K562 (cell line): Measurements from ENCODE around the gene KIF21A. TPM values are rescaled to one million over a fixed set of nuclear protein-coding genes. Genes with fewer than 3 reads are reported as not detected.

Experiments
- BMI1 ChIP-seq: fragments of 150-350 bp; IDR thresholded peaks from 2 replicates; pipeline ENCODE4 v1.6.1; 2014; ENCODE audit warnings: low read length
- CHD4 ChIP-seq: fragments of 200-600 bp; sonication (generic); IDR thresholded peaks from 3 replicates; pipeline ENCODE4 v1.6.1; 2012; ENCODE audit warnings: low read depth, mild to moderate bottlenecking, mixed read lengths, low read length, inconsistent platforms; ENCODE audit not compliant: insufficient read depth, insufficient replicate concordance, poor library complexity, severe bottlenecking
- EGR1 ChIP-seq: fragments of 450-650 bp; conservative IDR thresholded peaks from 2 replicates; pipeline ENCODE4 v1.6.1; 2017; ENCODE audit warnings: mild to moderate bottlenecking
- ETV6 ChIP-seq, 3 experiments: fragments of 150-350 bp in 1 of 3; sonication (generic) in 1 of 3; formaldehyde crosslinking in 1 of 3; IDR thresholded peaks; 2 replicates each; pipeline versions ENCODE4 v1.6.1 to v1.8.0; 2014 to 2022; ENCODE audit warnings: borderline replicate concordance in 2 of 3, low read depth in 2 of 3, antibody characterized with exemption in 1 of 3, low read length in 1 of 3, mild to moderate bottlenecking in 1 of 3, missing genetic modification reagents in 1 of 3
- HNRNPL ChIP-seq: fragments of 200-400 bp; formaldehyde crosslinking; IDR thresholded peaks from 2 replicates; pipeline ENCODE4 v1.6.1; 2017; ENCODE audit warnings: low read depth, mild to moderate bottlenecking, low read length
- MBD2 ChIP-seq: sonication (generic); IDR thresholded peaks from 2 replicates; pipeline ENCODE4 v1.6.1; 2016; ENCODE audit warnings: low read depth, borderline replicate concordance
- PHF8 ChIP-seq: fragments of 200-600 bp; sonication (generic); IDR thresholded peaks from 2 replicates; pipeline ENCODE4 v1.6.1; 2012; ENCODE audit warnings: mixed run types, mild to moderate bottlenecking, inconsistent platforms, low read length, moderate library complexity, borderline replicate concordance
- POLR2B ChIP-seq: fragments of 450-650 bp; IDR thresholded peaks from 2 replicates; pipeline ENCODE4 v1.6.1; 2018; ENCODE audit warnings: low read depth; ENCODE audit not compliant: partially characterized antibody
- PYGO2 ChIP-seq: fragments of 450-650 bp; IDR thresholded peaks from 2 replicates; pipeline ENCODE4 v1.6.1; 2016; ENCODE audit warnings: mild to moderate bottlenecking, missing genetic modification characterization, moderate library complexity, missing compliant biosample characterization
- SAFB ChIP-seq: fragments of 200-400 bp; formaldehyde crosslinking; IDR thresholded peaks from 2 replicates; pipeline ENCODE4 v1.6.1; 2017; ENCODE audit warnings: low read depth, low read length, borderline replicate concordance
- TEAD2 ChIP-seq: fragments of 450-650 bp; IDR thresholded peaks from 2 replicates; pipeline ENCODE4 v1.6.1; 2016; ENCODE audit warnings: missing genetic modification characterization, control low read depth, missing compliant biosample characterization
- YY1 ChIP-seq, 3 experiments: IDR thresholded peaks; 2 replicates each; pipeline ENCODE4 v1.6.1; 2011; ENCODE audit warnings: low read length in 2 of 3, mild to moderate bottlenecking in 2 of 3, moderate library complexity in 2 of 3, borderline replicate concordance in 1 of 3, control low read depth in 1 of 3, low read depth in 1 of 3; ENCODE audit not compliant: insufficient read depth in 3 of 3, insufficient replicate concordance in 2 of 3, control insufficient read depth in 1 of 3, insufficient read length in 1 of 3; ENCODE audit errors: extremely low read depth in 1 of 3
- ZNF197 ChIP-seq: fragments of 200-800 bp; sonication (Bioruptor generic); IDR thresholded peaks from 2 replicates; pipeline ENCODE4 v1.6.1; 2016; ENCODE audit warnings: low read depth, missing genetic modification characterization, missing compliant biosample characterization
- ZNF561 ChIP-seq: fragments of 450-650 bp; formaldehyde crosslinking; conservative IDR thresholded peaks from 2 replicates; pipeline ENCODE4 v1.4.0; 2020; ENCODE audit warnings: mild to moderate bottlenecking, moderate library complexity
- ZNF79 ChIP-seq: fragments of 250-450 bp; sonication (Bioruptor Pico); IDR thresholded peaks from 2 replicates; pipeline ENCODE4 v1.4.0; 2020; ENCODE audit warnings: low read depth, mild to moderate bottlenecking, moderate library complexity
- polyA plus RNA-seq, 8 experiments: library from polyadenylated mRNA; depleted of rRNA in 4 of 8; stranded (reverse) in 5 of 8; unstranded in 3 of 8; fragments of >200 nt; fragmentation: Nextera tagmentation in 2 of 8; fragmentation: Illumina TruSeq in 1 of 8; extraction: Ambion mirVana in 2 of 8; extraction: Trizol in 1 of 8; gene quantifications; 2 replicates each; pipeline versions ENCODE4 v1.2.1 to v1.2.3, GENCODE V29; 2011 to 2014; ENCODE audit warnings: inconsistent platforms in 1 of 8, missing spikeins in 1 of 8
- total RNA-seq, 7 experiments: library from RNA; depleted of rRNA in 6 of 7; stranded (reverse); fragments of >200 nt in 6 of 7; fragmentation: Illumina TruSeq in 2 of 7; extraction: Trizol in 2 of 7; gene quantifications; 2 replicates each; pipeline versions ENCODE4 v1.2.1 to v1.2.3, GENCODE V29; 2011 to 2021; ENCODE audit warnings: low replicate concordance in 1 of 7
- TF ChIP-seq, protein P1 (sequence below): fragments of 250-450 bp; sonication (Bioruptor Pico); IDR thresholded peaks from 2 replicates; pipeline ENCODE4 v1.6.1; 2021; ENCODE audit warnings: mild to moderate bottlenecking
- TF ChIP-seq, protein P2 (sequence below): fragments of 450-650 bp; IDR thresholded peaks from 2 replicates; pipeline ENCODE4 v1.6.1; 2016; ENCODE audit warnings: antibody characterized with exemption
- TF ChIP-seq, protein P3 (sequence below): sonication (generic); formaldehyde crosslinking; IDR thresholded peaks from 2 replicates; pipeline ENCODE4 v1.8.0; 2022; ENCODE audit warnings: missing genetic modification reagents, mild to moderate bottlenecking, borderline replicate concordance
- TF ChIP-seq, protein P4 (sequence below): sonication (generic); formaldehyde crosslinking; IDR thresholded peaks from 2 replicates; pipeline ENCODE4 v1.8.0; 2022; ENCODE audit warnings: mild to moderate bottlenecking, missing genetic modification reagents
- TF ChIP-seq, protein P5 (sequence below): sonication (generic); formaldehyde crosslinking; IDR thresholded peaks from 2 replicates; pipeline ENCODE4 v1.4.0; 2020; ENCODE audit warnings: mild to moderate bottlenecking, missing genetic modification reagents

Gene KIF21A
- total and polyA plus RNA-seq, 9 of the 15 experiments (the other 6 are each of a cell fraction or from before 2014, with no cell fraction given), result 17.7 to 45.0 (median 30.3) TPM

DNA sequence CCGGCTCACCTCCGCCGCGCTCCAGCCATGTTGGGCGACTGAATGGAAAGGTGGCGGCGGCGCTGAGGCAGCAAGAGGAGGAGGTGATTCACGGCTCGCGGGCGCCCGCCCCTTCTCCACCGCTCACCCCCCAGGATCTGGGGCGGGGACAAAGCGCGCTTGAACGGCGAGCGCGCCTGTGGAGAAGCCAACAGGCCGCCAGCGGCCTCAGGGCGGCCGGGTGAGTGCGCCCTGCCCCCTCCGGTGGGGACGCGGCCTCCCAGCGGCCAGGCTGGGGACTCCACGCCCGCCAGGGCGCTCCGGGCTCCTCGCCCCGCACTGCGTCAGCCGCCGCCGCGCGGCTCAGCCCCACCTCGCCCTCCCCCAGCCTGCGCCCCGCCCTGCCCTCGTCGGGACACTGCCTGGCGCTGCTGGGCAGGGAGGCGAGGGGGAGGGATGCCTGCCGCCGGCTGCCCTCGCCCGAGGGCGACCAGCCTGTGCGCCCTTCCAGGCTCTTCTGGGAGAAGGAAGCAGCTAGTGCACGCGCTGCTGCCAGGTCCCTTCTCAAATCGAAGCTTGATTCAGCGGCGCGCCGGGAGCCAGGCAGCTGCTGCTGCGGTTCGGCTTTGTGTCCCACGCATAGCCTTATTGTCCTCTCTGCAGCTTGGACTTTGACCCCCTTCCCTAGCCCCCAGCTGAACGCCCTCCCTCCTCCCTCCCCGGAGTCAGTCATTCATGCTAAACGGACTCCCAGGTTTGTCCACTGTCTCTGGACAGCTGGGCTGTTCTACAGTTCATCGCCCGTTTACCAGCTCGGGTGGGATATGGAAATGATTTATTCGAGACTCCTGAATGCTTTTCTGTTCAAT lies at the start of gene KIF21A (continued):
- TF ChIP-seq HNRNPL, result no peak
- TF ChIP-seq YY1 (IDR thresholded peaks at IDR 0.05; ENCODE audit: borderline replicate concordance in 1 of 3, control insufficient read depth in 1 of 3, extremely low read depth in 1 of 3, insufficient read depth in 3 of 3, insufficient read length in 1 of 3, insufficient replicate concordance in 2 of 3, low read depth in 1 of 3, low read length in 2 of 3), result peak; percentile 63 to 90 (median 79)
- peak; percentile 56; the same call in 1 of the 2 replicates for TF ChIP-seq PHF8
- peak; percentile 62 for TF ChIP-seq POLR2B
- TF ChIP-seq PYGO2 (tag), result no peak
- peak; percentile 52; the same call in 1 of the 2 replicates for TF ChIP-seq MBD2
- no peak for TF ChIP-seq ZNF197 (CRISPR knock-in tag)
- no peak for TF ChIP-seq ZNF79
- TF ChIP-seq, protein P1, sequence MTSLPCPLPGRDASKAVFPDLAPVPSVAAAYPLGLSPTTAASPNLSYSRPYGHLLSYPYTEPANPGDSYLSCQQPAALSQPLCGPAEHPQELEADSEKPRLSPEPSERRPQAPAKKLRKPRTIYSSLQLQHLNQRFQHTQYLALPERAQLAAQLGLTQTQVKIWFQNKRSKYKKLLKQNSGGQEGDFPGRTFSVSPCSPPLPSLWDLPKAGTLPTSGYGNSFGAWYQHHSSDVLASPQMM (CRISPR knock-in tag), result no peak
- TF ChIP-seq, protein P2, sequence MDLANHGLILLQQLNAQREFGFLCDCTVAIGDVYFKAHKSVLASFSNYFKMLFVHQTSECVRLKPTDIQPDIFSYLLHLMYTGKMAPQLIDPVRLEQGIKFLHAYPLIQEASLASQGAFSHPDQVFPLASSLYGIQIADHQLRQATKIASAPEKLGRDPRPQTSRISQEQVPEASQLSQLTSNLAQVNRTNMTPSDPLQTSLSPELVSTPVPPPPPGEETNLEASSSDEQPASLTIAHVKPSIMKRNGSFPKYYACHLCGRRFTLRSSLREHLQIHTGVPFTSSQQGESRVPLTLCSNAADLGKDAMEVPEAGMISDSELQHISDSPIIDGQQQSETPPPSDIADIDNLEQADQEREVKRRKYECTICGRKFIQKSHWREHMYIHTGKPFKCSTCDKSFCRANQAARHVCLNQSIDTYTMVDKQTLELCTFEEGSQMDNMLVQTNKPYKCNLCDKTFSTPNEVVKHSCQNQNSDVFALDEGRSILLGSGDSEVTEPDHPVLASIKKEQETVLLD, result no peak
- TF ChIP-seq, protein P3, sequence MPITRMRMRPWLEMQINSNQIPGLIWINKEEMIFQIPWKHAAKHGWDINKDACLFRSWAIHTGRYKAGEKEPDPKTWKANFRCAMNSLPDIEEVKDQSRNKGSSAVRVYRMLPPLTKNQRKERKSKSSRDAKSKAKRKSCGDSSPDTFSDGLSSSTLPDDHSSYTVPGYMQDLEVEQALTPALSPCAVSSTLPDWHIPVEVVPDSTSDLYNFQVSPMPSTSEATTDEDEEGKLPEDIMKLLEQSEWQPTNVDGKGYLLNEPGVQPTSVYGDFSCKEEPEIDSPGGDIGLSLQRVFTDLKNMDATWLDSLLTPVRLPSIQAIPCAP, result no peak
- TF ChIP-seq ETV6 (IDR thresholded peaks at IDR 0.05; ENCODE audit: borderline replicate concordance in 1 of 2, low read depth in 2 of 2, low read length in 1 of 2), result no peak
- TF ChIP-seq ETV6 (CRISPR knock-in tag; IDR thresholded peaks at IDR 0.05; ENCODE audit: borderline replicate concordance), result no peak
- TF ChIP-seq, protein P4, sequence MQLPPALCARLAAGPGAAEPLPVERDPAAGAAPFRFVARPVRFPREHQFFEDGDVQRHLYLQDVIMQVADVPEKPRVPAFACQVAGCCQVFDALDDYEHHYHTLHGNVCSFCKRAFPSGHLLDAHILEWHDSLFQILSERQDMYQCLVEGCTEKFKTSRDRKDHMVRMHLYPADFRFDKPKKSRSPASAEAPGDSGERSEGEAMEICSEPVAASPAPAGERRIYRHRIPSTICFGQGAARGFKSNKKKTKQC (CRISPR knock-in tag), result peak; percentile 7; the same call in 1 of the 2 replicates
- TF ChIP-seq EGR1, result 0 out of 2 replicates have a peak, but pooled peaks have one; percentile 28
- TF ChIP-seq BMI1, result no peak
- TF ChIP-seq TEAD2 (tag), result no peak
- no peak for TF ChIP-seq CHD4
- peak; percentile 38; the same call in 1 of the 2 replicates for TF ChIP-seq SAFB
- no peak for TF ChIP-seq ZNF561 (CRISPR knock-in tag)
- TF ChIP-seq, protein P5, sequence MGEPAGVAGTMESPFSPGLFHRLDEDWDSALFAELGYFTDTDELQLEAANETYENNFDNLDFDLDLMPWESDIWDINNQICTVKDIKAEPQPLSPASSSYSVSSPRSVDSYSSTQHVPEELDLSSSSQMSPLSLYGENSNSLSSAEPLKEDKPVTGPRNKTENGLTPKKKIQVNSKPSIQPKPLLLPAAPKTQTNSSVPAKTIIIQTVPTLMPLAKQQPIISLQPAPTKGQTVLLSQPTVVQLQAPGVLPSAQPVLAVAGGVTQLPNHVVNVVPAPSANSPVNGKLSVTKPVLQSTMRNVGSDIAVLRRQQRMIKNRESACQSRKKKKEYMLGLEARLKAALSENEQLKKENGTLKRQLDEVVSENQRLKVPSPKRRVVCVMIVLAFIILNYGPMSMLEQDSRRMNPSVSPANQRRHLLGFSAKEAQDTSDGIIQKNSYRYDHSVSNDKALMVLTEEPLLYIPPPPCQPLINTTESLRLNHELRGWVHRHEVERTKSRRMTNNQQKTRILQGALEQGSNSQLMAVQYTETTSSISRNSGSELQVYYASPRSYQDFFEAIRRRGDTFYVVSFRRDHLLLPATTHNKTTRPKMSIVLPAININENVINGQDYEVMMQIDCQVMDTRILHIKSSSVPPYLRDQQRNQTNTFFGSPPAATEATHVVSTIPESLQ (CRISPR knock-in tag), result no peak
